ENCODE results near the gene P4HB. TPM values are rescaled to one million over a fixed set of nuclear protein-coding genes. Genes with fewer than 3 reads are reported as not detected.

P4HB gene
- total RNA-seq, 1 experiment from 2014 or later: 759 TPM

- TF ChIP-seq SIN3A (IDR thresholded peaks at IDR 0.05; ENCODE audit: borderline replicate concordance, insufficient read depth, low read depth, low read length) (no peak), CTCF (IDR thresholded peaks at IDR 0.05) (no peak), POLR2AphosphoS5 (IDR thresholded peaks at IDR 0.05; ENCODE audit: low read depth, low read length) (no peak), TCF7L2 (IDR thresholded peaks at IDR 0.05; ENCODE audit: low read depth, low read length) (no peak), REST (IDR thresholded peaks at IDR 0.05; ENCODE audit: insufficient read depth in 1 of 2, low read depth in 2 of 2, low read length in 1 of 2) (no peak)
- CTCF ChIA-PET: interaction anchor here (0.5 to 0.7 kb wide), 3 partner anchors 40 to 85 kb away, joined by 3 to 6 read pairs (median 3); no protein-coding TSS in a partner anchor
These were observed 53.1 kb downstream of the P4HB start for GRCh38 chr17:81807210-81807719.

GRCh38 chr17:81806461-81807209 is 53.7 kb downstream of the P4HB start:
- Histone ChIP-seq H3K27me3 (ENCODE audit: control insufficient read depth, insufficient read depth, low read length) (no peaks in the 10 kb centered on the region; the same call in 1 of the 2 replicates), H3K36me3 (ENCODE audit: control insufficient read depth, insufficient read depth, low read length) (no peaks in the 10 kb centered on the region), H3K9me3 (ENCODE audit: control insufficient read depth, insufficient read depth, low read depth, low read length) (no peaks in the 10 kb centered on the region), H3K4me1 (ENCODE audit: control insufficient read depth, insufficient read depth, low read length) (peaks cover 5% of the 10 kb centered on the region), H3K27ac (ENCODE audit: low read length) (no peak overlapping the region), H3K4me3 (ENCODE audit: low read depth in 2 of 2, low read length in 2 of 2) (no peak overlapping the region)
- TF ChIP-seq CTCF (IDR thresholded peaks at IDR 0.05): no peak; the same call in 1 of the 2 replicates
- TF ChIP-seq SIN3A (IDR thresholded peaks at IDR 0.05; ENCODE audit: borderline replicate concordance, insufficient read depth, low read depth, low read length): no peak
- TF ChIP-seq POLR2AphosphoS5 (IDR thresholded peaks at IDR 0.05; ENCODE audit: low read depth, low read length): no peak
- no peak for TF ChIP-seq TCF7L2 (IDR thresholded peaks at IDR 0.05; ENCODE audit: low read depth, low read length)
- TF ChIP-seq REST (IDR thresholded peaks at IDR 0.05; ENCODE audit: insufficient read depth in 1 of 2, low read depth in 2 of 2, low read length in 1 of 2): no peak
- CTCF ChIA-PET: interaction anchor here (0.5 to 0.7 kb wide), 3 partner anchors 41 to 61 kb away, joined by 3 to 6 read pairs (median 3); no protein-coding TSS in a partner anchor
- POLR2A ChIA-PET: interaction anchor here (0.6 kb wide), 2 partner anchors 27 to 51 kb away, joined by 3 to 17 read pairs; no protein-coding TSS in a partner anchor
- no peak for DNase-seq (ENCODE audit: low read depth, low spot score)
- in situ Hi-C loops (cut with HindIII; ENCODE audit: low pct_unique_long_range_greater_than_20kb, low sequenced_read_pairs) (no loop called here), intact Hi-C loops (cut with micrococcal nuclease; ENCODE audit: unreplicated experiment) (no loop called here)
- ATAC-seq: peak; percentile 42
- BruUV-seq (replicated peaks): no TSS peak

More at GRCh38 chr17:81807210-81807719, 53.1 kb downstream of the P4HB start:
- H3K9me3 ChIP-seq (ENCODE audit: control insufficient read depth, insufficient read depth, low read depth, low read length): no peaks in the 10 kb centered on the region
- no peaks in the 10 kb centered on the region; the same call in 1 of the 2 replicates for H3K27me3 ChIP-seq (ENCODE audit: control insufficient read depth, insufficient read depth, low read length)
- no peaks in the 10 kb centered on the region for H3K36me3 ChIP-seq (ENCODE audit: control insufficient read depth, insufficient read depth, low read length)
- in situ Hi-C loops (cut with HindIII; ENCODE audit: low pct_unique_long_range_greater_than_20kb, low sequenced_read_pairs) (no loop called here), intact Hi-C loops (cut with micrococcal nuclease; ENCODE audit: unreplicated experiment) (no loop called here)
- no peak overlapping the region for H3K4me3 ChIP-seq (ENCODE audit: low read depth in 2 of 2, low read length in 2 of 2)
- POLR2A ChIA-PET: interaction anchor here (0.6 kb wide), 1 partner anchor 51 kb away, joined by 17 read pairs; no protein-coding TSS in a partner anchor
- H3K27ac ChIP-seq (ENCODE audit: low read length): no peak overlapping the region
- BruUV-seq (replicated peaks): no TSS peak
- peaks cover 5% of the 10 kb centered on the region for H3K4me1 ChIP-seq (ENCODE audit: control insufficient read depth, insufficient read depth, low read length)
- DNase-seq (ENCODE audit: low read depth, low spot score) (no peak), ATAC-seq (peak; percentile 25)
